Activated T-cell treated with anti-CD3 and anti-CD28 coated beads for 24 hours (primary cell): ENCODE results near the gene FHIT.
"Not testable (repeated sequence)": the region's sequence is repeated elsewhere in the genome, so short reads cannot be mapped to it uniquely, and the experiment has no call there.

Experiments
- DNase-seq: peaks from one replicate; pipeline ENCODE4 v3.0.0-alpha.2; 2020; ENCODE audit warnings: low read depth

Gene FHIT

GRCh38 chr3:59934560-59934959, 1316.7 kb downstream of the FHIT start:
- DNase-seq: not testable (repeated sequence)

- DNase-seq: no peak
Measured at GRCh38 chr3:59930170-59930569, 1321.1 kb downstream of the FHIT start.

DNA sequence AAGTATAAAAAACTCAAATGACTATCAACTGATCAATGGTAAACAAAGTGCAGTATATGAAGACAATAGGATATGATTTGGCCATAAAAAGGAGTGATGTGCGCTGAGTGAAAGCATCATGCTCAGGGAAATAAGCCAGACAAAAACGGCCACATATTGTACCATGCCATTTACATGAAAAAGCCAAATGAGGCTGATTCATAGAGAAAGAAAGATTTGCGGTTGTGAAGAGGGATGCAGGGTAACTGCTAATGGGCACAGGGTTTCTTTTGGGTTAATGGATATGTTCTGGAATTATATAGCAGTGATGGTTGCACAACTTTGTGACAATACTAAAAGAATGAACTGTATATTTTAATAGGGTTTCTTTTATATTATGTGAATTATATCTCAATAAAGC, 1324.2 kb downstream of the FHIT start:
- DNase-seq: no peak

GRCh38 chr3:59925946-59926345, 1325.3 kb downstream of the FHIT start:
- DNase-seq: no peak

DNA sequence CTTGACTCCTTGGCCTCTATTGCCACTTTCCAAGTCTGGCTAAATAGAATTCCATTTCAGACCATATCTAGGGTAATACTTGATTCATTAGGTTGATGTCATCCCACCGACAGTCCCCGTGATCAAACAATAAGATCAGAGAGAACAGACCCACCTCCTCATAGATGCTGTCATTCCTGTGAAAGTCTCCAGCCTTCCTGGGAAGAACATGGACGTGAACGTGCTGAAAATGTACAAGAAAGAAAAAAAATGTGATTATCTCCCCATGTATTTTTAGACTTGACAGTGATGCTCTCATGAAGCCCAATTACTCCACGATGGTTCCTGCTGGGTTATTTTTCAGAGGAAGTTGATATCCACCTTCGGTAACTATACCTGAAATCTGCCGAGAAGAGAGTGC, 1329.1 kb downstream of the FHIT start:
- no peak for DNase-seq

DNA sequence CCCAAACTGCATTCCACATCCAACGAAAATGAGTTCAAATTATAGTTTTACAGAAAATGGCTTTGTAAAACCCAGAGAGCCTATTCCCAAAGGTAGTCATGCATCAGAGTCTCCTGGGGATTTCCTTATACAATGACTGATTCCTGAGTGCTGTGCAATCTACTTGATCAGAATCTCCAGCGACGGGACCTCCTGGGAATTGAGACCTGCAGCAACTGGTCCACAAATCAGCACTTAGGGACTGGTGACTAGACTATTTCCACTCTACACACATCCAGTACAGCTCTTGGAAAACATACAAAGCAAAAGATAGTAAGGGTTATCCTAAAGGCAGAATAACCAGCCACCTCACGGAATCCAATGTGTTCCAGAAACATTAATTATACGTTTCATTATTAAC, 1330.4 kb downstream of the FHIT start:
- DNase-seq: no peak

GRCh38 chr3:59919586-59919985, 1331.7 kb downstream of the FHIT start:
- no peak for DNase-seq

DNA sequence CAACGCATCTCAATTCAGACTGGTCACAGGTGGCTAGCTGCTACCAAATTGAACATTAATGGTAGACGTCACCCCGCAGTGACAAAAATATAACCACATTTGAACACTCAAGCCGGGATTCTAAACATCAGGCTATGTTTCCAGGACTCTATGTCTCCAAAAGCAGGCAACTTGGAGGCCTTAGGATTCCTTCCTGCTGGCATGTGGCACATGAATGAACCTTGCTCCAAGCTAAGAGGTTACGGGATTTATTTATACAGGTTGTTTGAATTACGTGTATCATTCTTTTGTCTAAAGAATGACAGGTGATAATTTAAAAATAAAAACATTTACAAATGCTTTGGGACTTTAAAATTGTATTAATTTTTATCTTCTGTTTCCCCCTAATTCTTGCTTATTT, 1337.0 kb downstream of the FHIT start:
- DNase-seq: no peak

GRCh38 chr3:59913645-59914044, 1337.6 kb downstream of the FHIT start:
- DNase-seq: no peak

- DNase-seq: no peak
Measured at GRCh38 chr3:59908701-59909100, 1342.6 kb downstream of the FHIT start.

DNA sequence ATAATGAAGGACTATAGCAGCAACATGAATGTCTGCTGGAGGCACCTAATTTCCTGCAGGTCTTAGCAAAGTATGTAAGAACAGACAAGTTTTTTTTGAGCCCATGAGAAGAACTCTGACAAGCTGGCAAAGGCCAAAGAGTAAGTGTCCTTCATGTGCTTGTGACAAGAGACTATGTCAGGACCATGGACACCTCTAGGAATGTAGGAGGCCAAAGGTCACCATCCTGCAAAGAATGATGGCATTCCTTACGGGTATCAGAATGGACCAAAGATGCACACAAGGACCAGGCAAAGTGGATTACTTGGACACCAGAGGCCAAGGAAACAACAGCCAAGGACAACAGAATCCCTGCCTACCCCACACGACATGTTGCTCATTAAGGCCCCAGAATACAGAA, 1343.0 kb downstream of the FHIT start:
- DNase-seq: no peak

GRCh38 chr3:59904296-59904695, 1347.0 kb downstream of the FHIT start:
- no peak for DNase-seq

DNA sequence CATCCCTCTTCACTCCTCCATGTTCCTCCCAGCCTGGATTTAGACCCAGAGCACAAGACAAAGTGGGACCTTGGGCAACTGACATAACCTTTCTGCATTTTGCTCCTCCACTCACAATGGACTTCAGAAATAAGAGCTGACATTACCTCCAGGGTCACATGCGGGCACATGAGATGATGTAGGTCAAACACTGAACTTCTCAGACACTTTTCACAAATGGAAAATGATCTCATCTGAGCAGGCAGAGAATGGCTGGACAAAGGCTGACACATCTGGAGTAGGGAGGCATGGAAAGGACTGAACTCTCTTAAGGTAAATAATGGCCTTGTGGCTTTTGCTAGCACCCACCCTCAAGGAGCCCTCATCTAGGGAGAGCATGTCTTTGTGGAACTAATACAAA, 1352.2 kb downstream of the FHIT start:
- DNase-seq: no peak

GRCh38 chr3:59895972-59896371, 1355.3 kb downstream of the FHIT start:
- no peak for DNase-seq

GRCh38 chr3:59894425-59895121, 1356.7 kb downstream of the FHIT start:
- DNase-seq: no peak

- DNase-seq: no peak
Measured at GRCh38 chr3:59890639-59891038, 1360.6 kb downstream of the FHIT start.

DNA sequence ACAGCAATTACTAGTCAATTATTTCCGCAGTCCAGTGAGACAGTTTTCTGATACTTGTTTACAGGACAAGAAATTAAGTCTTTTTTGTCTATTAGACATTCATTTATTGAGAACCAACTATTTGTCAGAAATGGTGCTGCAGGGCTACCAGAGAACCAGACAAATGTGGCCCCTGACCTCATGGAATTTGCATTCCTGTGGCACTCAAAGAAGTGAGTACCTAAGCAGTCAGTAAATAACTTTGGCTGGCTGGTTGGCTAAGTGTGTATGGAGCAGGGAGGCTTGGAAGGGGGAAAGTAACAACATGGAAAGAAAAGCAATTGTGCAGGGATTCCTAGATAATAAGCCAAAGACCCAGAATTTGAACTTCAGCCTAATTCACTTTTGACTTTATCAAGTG, 1364.5 kb downstream of the FHIT start:
- DNase-seq: no peak

DNA sequence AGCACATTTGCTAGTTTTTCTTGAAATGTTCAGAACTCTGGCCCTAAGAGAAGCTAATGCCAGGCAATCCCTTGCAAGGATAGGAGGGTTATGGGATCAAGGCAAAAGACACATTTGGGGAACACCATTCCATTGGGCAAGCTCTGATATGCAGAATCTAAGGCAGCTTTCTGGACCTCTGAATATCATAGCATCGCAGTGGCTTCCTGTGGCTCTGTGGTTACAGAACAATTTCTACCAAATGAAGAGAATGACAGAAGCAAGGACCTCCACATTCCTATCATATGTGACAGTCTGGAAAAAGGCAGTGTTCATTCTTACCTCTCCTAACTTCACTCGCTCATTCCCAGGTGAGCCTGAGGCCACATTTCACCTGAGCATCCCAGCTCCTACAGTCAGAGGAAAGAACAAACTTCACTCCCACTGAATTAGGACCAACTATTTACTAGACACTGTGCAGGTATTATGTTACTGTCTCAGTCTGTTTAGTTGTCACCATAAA, 1365.3 kb downstream of the FHIT start:
- no peak for DNase-seq

DNA sequence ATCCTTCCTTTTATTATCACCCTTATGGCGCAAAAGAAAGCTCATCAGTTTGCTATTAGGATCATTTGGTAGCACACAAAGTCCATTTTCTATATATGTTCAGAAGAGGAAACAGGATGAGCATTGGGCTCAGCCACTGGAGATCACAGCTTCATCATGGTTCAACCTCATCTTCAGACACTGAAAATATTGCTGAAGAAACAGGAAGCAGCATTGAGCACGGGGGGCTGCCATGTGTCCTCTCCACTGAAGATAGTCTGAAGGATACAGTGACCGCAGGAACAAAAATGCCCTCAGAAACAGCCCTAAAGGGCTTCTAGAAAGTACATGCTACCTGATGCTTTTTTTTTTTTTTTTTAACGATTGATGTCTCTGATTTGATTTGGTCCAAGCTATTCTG, 1366.2 kb downstream of the FHIT start:
- no peak for DNase-seq

- DNase-seq: no peak
Measured at GRCh38 chr3:59884409-59884808, 1366.8 kb downstream of the FHIT start.

- no peak for DNase-seq
Measured at GRCh38 chr3:59882746-59883145, 1368.5 kb downstream of the FHIT start.

- no peak for DNase-seq
Measured at GRCh38 chr3:59880717-59881116, 1370.5 kb downstream of the FHIT start.

DNA sequence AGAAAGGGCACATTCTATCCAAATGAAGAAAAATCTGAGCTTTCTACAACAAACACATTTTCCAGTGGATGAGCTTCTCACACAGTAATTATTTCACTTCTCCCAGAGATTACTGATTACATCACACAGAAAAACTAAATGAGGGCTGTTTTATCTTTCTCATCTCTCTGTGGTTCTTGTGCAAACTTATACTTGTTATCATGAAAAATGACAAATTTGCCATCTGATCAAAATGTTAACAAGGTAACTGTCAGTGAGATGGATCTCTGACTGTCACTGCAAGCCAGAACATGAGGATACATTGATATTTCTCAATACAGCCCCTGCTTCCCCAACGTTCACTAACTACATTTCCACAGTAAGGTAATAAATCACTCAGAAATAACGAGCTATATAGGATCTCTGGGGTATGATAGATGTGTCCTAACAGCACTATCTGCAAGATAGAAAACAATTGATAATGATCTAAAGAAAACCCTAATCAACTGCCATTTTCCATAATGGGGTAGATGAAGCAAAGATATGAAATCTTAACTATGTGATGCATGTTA, 1372.1 kb downstream of the FHIT start:
- no peak for DNase-seq

GRCh38 chr3:59878038-59878427, 1373.2 kb downstream of the FHIT start:
- DNase-seq: no peak
